ENCODE data around the gene PRAMEF11.
"Not testable (repeated sequence)": the region's sequence is repeated elsewhere in the genome, so short reads cannot be mapped to it uniquely, and the experiment has no call there.

DNA sequence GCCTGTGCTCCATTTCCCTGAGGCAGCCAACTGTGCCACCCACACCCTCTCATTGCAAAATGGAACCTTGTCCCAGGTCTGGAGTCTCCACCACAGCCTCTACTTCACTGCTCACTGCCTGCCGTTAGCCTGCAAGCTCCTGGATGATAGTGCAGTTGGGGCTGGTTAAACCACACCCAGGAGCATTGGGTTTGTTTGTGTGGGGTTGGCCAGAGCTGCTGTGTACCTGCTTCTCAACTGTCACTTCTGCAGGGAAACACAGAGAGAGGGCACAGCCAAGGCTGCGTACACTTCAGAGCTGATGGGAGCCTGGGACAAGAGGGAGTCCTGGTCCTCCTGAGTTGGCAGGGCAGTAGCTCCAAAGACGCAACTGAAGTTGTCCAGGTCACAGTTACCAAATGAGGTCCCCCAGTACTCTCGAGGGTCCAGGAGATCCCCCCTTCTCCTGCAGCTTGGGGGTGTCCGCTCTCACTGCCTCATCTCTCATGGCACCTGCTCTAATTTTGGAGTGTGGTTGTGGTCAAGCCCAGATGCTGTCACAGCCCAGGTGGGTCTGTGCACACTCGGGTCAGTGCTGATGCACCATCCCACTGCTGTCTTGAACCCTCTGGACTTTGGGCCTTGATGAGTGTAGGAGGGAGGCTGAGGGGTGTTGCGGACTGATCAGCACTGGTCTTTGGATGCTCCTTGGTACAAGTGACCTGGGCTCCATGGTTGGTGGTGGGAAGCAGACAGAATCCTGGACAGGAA lies 32.1 kb upstream of the PRAMEF11 start:
- TF ChIP-seq, protein P1, sequence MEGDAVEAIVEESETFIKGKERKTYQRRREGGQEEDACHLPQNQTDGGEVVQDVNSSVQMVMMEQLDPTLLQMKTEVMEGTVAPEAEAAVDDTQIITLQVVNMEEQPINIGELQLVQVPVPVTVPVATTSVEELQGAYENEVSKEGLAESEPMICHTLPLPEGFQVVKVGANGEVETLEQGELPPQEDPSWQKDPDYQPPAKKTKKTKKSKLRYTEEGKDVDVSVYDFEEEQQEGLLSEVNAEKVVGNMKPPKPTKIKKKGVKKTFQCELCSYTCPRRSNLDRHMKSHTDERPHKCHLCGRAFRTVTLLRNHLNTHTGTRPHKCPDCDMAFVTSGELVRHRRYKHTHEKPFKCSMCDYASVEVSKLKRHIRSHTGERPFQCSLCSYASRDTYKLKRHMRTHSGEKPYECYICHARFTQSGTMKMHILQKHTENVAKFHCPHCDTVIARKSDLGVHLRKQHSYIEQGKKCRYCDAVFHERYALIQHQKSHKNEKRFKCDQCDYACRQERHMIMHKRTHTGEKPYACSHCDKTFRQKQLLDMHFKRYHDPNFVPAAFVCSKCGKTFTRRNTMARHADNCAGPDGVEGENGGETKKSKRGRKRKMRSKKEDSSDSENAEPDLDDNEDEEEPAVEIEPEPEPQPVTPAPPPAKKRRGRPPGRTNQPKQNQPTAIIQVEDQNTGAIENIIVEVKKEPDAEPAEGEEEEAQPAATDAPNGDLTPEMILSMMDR (conservative IDR thresholded peaks at IDR 0.05) = not testable (repeated sequence)
- TF ChIP-seq EZH2 (IDR thresholded peaks at IDR 0.05; ENCODE audit: low read depth) = not testable (repeated sequence)

Measured in PC-9 (cell line).